Activated CD8-positive, alpha-beta memory T cell treated with anti-CD3 and anti-CD28 coated beads for 48 hours (primary cell): ENCODE data around the gene ZNF480.
"Not testable (repeated sequence)": the region's sequence is repeated elsewhere in the genome, so short reads cannot be mapped to it uniquely, and the experiment has no call there.

Experiments
- DNase-seq, 3 experiments: peaks; one replicate each; pipeline ENCODE4 v3.0.0-alpha.2; 2020; ENCODE audit warnings: low read depth in 2 of 3, low spot score in 2 of 3

ZNF480 gene

GRCh38 chr19:52336791-52337381 is 39.9 kb downstream of the ZNF480 start:
- no peak for DNase-seq

GRCh38 chr19:52339022-52339421 is 42.1 kb downstream of the ZNF480 start:
- DNase-seq = not testable (repeated sequence)

GRCh38 chr19:52343548-52343947 is 46.6 kb downstream of the ZNF480 start:
- no peak for DNase-seq

- DNase-seq = no peak
Observed at GRCh38 chr19:52345162-52345561, 48.2 kb downstream of the ZNF480 start.

DNA sequence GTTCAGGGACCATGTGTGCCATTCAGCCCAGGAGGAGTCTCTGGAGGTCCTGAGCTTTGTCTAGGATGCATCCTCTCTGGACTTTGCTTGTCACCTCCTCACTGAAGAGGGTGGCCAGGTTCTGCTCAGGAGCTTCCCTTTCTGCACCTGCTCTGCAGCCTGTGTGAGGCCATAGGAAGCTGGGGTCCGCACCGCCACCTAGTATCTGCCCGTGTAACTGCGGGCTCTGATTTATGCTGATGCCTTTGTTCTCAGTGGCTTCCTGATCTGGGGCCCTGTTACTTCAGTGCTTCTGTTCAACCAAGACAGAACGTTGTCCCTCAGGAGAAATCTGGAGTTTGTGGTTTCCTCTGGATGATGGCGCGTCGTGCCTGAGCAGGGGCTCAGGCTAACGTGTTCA is 54.5 kb downstream of the ZNF480 start:
- DNase-seq = no peak

DNA sequence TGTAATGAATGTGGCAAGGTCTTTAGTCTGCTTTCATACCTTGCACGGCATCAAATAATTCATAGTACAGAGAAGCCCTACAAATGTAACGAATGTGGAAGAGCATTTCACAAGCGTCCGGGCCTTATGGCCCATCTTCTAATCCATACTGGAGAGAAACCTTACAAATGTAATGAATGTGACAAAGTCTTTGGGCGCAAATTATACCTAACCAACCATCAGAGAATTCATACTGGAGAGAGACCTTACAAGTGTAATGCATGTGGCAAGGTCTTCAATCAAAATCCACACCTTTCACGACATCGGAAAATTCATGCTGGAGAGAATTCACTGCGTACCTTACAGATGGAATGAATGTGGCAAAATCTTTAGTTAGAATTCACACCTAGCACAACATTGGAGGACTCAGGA is 69.5 kb downstream of the ZNF480 start:
- no peak for DNase-seq

DNA sequence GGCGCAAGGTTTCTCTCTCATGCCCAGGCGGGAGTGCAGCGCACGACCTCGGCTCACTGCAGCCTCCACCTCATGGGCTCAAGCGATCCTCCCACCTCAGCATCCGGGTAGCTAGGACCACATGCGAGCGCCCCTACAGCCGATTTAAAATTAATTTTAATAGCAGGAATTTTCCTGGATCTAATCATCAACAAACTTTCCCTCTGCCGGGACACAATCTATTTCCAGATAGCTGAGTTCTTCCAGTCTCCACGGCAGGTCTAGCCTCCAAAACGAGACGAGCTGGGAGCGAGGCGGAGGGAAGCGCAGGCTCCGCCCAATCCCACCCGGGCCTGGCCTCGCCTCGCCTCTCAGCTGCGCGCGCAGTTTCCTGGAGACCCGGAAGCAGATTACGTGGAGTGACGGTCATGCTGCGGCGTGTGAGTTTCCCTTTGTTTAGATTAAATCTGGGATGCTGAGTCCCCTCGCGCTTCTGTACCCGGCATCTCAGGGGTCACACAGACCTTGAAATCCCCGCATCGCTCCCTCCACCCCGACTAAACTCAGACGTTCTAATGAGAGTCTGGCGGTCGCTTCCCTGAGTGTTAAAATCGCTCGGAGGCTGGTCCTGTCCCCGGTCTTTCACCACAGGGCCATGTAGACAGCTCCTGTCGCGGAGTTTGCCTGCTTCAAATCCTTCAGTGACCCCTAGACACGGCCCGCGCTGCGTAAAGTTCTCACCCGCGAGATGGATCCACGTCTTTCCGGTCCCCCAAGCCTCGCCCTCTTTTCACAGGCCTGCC is 72.8 kb downstream of the ZNF480 start, which contains the start of gene ZNF880:
Gene ZNF880 (plus strand): TSS at position 365 of the 782 bp plus-strand sequence. CDS start 43 bp downstream, at position 408.
- peak; percentile 70 to 90 (median 77) for DNase-seq

DNA sequence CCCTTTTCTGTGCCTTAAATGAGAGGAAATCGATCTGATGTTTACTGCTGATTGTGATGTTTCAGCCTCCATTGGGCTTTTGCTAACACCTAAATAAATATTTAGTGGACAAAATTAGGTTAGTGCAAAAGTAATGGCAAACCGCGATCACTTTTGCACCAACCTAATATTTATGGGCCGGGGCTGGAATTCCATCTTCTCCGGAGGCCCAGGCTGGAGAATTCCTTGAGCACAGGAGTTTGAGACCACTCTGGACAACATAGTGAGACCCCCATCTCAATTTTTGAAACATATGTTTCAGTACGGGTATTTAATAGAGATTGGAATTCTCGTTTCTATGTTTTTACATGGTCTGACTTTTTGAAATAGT is 73.4 kb downstream of the ZNF480 start:
- no peak for DNase-seq
